Globus pallidus (tissue), 1 donor: Measurements from ENCODE around the gene SLC26A2.

ENCODE experiments used
- DNase-seq: peaks from one replicate; pipeline ENCODE4 v3.0.0-alpha.2; 2015; ENCODE audit warnings: low spot score

SLC26A2 gene

GRCh38 chr5:149962601-149963300 lies 2.2 kb downstream of the SLC26A2 start:
- no peak for DNase-seq

GRCh38 chr5:149963729-149964128 lies 3.2 kb downstream of the SLC26A2 start:
- no peak for DNase-seq

- no peak for DNase-seq
Observed at GRCh38 chr5:149966946-149967345, 6.4 kb downstream of the SLC26A2 start.

GRCh38 chr5:149969181-149969930 lies 8.8 kb downstream of the SLC26A2 start:
- no peak for DNase-seq

GRCh38 chr5:149975409-149975808 lies 14.9 kb downstream of the SLC26A2 start:
- DNase-seq: no peak

- DNase-seq: no peak
Observed at GRCh38 chr5:149979896-149980295, 19.3 kb downstream of the SLC26A2 start.

- no peak for DNase-seq
Observed at GRCh38 chr5:149981206-149981605, 20.6 kb downstream of the SLC26A2 start.

- no peak for DNase-seq
Observed at GRCh38 chr5:149982505-149982904, 21.9 kb downstream of the SLC26A2 start.

GRCh38 chr5:149988126-149988525 lies 27.6 kb downstream of the SLC26A2 start:
- no peak for DNase-seq

GRCh38 chr5:149990518-149991376 lies 30.2 kb downstream of the SLC26A2 start:
- DNase-seq: peak; percentile 65

GRCh38 chr5:149993471-149993870 lies 32.9 kb downstream of the SLC26A2 start:
- DNase-seq: no peak

- DNase-seq: peak; percentile 78
Observed at GRCh38 chr5:149995385-149996204, 35.0 kb downstream of the SLC26A2 start.

GRCh38 chr5:149996205-149996890 lies 35.8 kb downstream of the SLC26A2 start:
- DNase-seq: no peak

- no peak for DNase-seq
Observed at GRCh38 chr5:149998281-149998680, 37.7 kb downstream of the SLC26A2 start.

GRCh38 chr5:149999359-149999758 lies 38.8 kb downstream of the SLC26A2 start:
- no peak for DNase-seq

- DNase-seq: no peak
Observed at GRCh38 chr5:149999866-150000255, 39.3 kb downstream of the SLC26A2 start.

- DNase-seq: peak; percentile 90
Observed at GRCh38 chr5:150000256-150000989, 39.9 kb downstream of the SLC26A2 start, which contains the start of the genes HMGXB3 and TIGD6. Gene HMGXB3 (plus strand): TSS chr5:150000739. CDS start chr5:150004853, 4,114 bp downstream. Gene TIGD6 (minus strand): TSS chr5:150000654. CDS start chr5:149996348, 4,306 bp downstream.

- peak; percentile 22 for DNase-seq
Observed at GRCh38 chr5:150000990-150001659, 40.6 kb downstream of the SLC26A2 start.

GRCh38 chr5:150001660-150002486 lies 41.3 kb downstream of the SLC26A2 start:
- peak; percentile 52 for DNase-seq
